Stimulated activated naive CD8-positive, alpha-beta T cell treated with anti-CD3 and anti-CD28 coated beads, Interleukin-15, amount 100 ng/mL, for 72 hours (primary cell): Measurements from ENCODE around the gene TPPP3.
A peak's percentile ranks its signal among the peaks of the same experiment; 100 is the strongest.

Experiments
- ATAC-seq: fragments of 150-1000 bp; cut with Tn5 transposase; 2 replicates; pipeline ENCODE4 v1.10.0; 2021; ENCODE audit warnings: mild to moderate bottlenecking, moderate library complexity
- DNase-seq, 2 donors: peaks; one replicate each; pipeline ENCODE4 v3.0.0; 2021 to 2022
- H3K27ac Mint-ChIP-seq, 2 donors: one replicate each; pipeline ENCODE4 v1.8.0; 2022; ENCODE audit warnings: mild to moderate bottlenecking in 2 of 2, mixed read lengths in 2 of 2, moderate library complexity in 2 of 2
- H3K27me3 Mint-ChIP-seq: one replicate; pipeline ENCODE4 v1.8.0; 2022; ENCODE audit warnings: mixed read lengths
- H3K4me1 Mint-ChIP-seq: one replicate; pipeline ENCODE4 v1.8.0; 2022; ENCODE audit warnings: mild to moderate bottlenecking, mixed read lengths
- H3K4me3 Mint-ChIP-seq, 2 donors: one replicate each; pipeline ENCODE4 v1.8.0; 2022; ENCODE audit warnings: mild to moderate bottlenecking in 2 of 2, mixed read lengths in 2 of 2, moderate library complexity in 1 of 2
- H3K9me3 Mint-ChIP-seq, 2 donors: one replicate each; pipeline ENCODE4 v1.8.0; 2022; ENCODE audit warnings: mixed read lengths in 2 of 2

TPPP3 gene

GRCh38 chr16:67393111-67393787 lies at the start of gene TPPP3:
Gene TPPP3, minus strand, starts transcription at chr16:67393498. Its CDS starts 2,387 bp downstream, at chr16:67391111.
- ATAC-seq (peak; percentile 60), DNase-seq (peak in 1 of 2 donors; percentile 44)
- peak within 1 kb of the TSS; percentile 79 for H3K4me3 Mint-ChIP-seq
- peaks cover 22% of the 10 kb centered on the region for H3K4me1 Mint-ChIP-seq
- peak within 1 kb of the TSS; percentile 27 to 48 for H3K27ac Mint-ChIP-seq
- peaks cover 62% of the 10 kb centered on the region for H3K27me3 Mint-ChIP-seq
- H3K9me3 Mint-ChIP-seq = no peaks in the 10 kb centered on the region

GRCh38 chr16:67442581-67443255 lies 49.4 kb upstream of the TPPP3 start:
- H3K9me3 Mint-ChIP-seq = no peaks in the 10 kb centered on the region
- DNase-seq (no peak), ATAC-seq (no peak)
- peak overlapping the region in 1 of 2 donors; percentile 12 for H3K27ac Mint-ChIP-seq
- H3K27me3 Mint-ChIP-seq = no peaks in the 10 kb centered on the region
- H3K4me3 Mint-ChIP-seq = no peak overlapping the region
- peaks cover 20% of the 10 kb centered on the region for H3K4me1 Mint-ChIP-seq

GRCh38 chr16:67441907-67442306 lies 48.6 kb upstream of the TPPP3 start:
- no peak overlapping the region for H3K4me3 Mint-ChIP-seq
- H3K4me1 Mint-ChIP-seq = peaks cover 24% of the 10 kb centered on the region
- no peaks in the 10 kb centered on the region for H3K9me3 Mint-ChIP-seq
- ATAC-seq = no peak
- H3K27ac Mint-ChIP-seq = peak overlapping the region in 1 of 2 donors; percentile 88
- DNase-seq = no peak
- H3K27me3 Mint-ChIP-seq = no peaks in the 10 kb centered on the region

DNA sequence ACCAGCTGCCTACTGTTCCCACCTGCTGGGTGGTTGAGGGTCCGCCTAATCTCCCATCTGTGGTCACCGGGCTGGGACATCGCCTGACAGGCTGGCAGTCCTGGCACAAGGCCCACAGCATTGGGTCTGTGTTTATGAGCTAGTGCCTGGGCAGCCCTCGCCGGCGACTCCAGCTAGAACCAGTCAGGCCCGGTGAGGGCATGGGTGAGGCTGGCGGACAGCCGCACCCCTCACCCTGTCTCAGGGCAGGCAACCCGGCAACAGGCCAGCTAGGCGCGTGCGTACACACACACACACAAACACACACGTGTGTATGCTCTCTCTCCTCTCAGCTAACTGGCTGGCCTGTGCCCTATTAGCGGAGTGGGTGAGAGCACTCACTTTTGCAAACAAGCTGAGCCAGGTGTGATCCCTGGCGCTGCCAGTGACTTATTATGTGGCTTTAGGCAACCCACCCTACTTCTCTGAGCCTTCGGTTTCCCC lies 48.0 kb upstream of the TPPP3 start:
- H3K27ac Mint-ChIP-seq = no peak overlapping the region
- H3K27me3 Mint-ChIP-seq = no peaks in the 10 kb centered on the region
- peaks cover 20% of the 10 kb centered on the region for H3K4me1 Mint-ChIP-seq
- no peak overlapping the region for H3K4me3 Mint-ChIP-seq
- ATAC-seq (no peak), DNase-seq (no peak)
- H3K9me3 Mint-ChIP-seq = no peaks in the 10 kb centered on the region

DNA sequence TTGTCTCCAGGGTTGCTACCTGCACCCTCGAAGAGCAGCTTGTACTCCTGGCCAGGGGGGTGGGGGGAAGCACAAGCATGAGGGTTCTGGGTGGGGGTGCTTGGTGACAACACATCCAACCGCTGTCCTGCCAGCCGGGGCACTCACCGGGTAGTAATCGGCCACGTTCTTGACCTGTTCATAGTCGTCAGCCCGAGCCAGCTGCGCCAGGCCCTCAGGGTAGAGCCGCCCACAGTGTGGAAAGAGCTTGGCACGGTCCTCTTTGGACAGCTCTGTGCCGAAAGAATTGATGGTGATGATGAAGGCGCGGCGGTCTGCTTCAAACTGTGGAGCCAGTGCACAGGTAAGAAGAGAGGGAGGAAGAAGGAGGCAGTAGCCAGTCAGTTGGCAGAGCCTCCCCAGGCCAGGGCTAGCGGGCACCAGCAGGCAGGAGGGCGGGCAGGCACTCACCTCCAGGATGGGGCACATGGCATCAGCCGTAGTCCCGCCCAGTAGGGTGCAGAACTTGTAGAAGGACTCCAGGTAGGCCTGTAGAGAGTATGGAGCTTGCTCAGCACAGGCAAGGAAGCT lies 45.6 kb upstream of the TPPP3 start:
- Mint-ChIP-seq H3K4me3 (no peak overlapping the region), H3K27ac (peak overlapping the region in 1 of 2 donors; percentile 80), H3K9me3 (no peaks in the 10 kb centered on the region), H3K27me3 (no peaks in the 10 kb centered on the region), H3K4me1 (peaks cover 18% of the 10 kb centered on the region)
- no peak for ATAC-seq
- no peak for DNase-seq

DNA sequence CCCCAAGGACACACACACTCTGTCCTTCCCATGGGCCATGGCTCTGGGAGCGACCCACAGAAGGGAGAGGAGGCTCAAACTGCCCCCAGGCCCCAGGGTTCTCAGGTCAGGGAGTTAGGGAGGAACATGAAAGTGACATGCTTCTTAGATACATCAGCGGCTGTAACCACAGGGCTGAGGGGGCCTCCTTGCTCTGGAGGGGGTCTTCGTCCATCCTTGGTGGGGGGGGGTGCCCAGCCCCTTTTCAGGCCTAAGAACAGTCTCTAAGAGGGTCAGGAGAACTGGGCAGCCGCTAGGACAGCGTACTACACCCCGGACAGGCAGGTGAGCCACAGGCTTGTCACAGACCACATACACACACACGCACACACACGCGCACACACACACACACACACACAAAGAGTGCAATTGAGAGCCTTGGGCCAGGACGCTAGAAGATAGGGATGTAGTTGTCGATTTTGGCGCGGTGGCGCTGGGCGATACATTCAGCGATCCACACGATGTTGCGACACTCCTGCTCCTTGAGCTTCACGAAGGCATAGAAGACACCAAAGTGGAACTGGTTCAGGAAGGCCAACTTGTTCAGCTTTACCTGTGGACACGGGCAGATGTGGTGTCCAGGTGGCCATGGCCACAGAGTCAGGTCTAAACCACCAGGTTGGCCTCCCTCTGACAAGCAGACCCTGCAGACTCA lies 44.9 kb upstream of the TPPP3 start:
- H3K9me3 Mint-ChIP-seq = no peaks in the 10 kb centered on the region
- DNase-seq (no peak), ATAC-seq (no peak)
- peaks cover 3% of the 10 kb centered on the region for H3K27me3 Mint-ChIP-seq
- H3K4me3 Mint-ChIP-seq = no peak overlapping the region
- H3K4me1 Mint-ChIP-seq = peaks cover 18% of the 10 kb centered on the region
- H3K27ac Mint-ChIP-seq = peak overlapping the region; percentile 72 to 80

DNA sequence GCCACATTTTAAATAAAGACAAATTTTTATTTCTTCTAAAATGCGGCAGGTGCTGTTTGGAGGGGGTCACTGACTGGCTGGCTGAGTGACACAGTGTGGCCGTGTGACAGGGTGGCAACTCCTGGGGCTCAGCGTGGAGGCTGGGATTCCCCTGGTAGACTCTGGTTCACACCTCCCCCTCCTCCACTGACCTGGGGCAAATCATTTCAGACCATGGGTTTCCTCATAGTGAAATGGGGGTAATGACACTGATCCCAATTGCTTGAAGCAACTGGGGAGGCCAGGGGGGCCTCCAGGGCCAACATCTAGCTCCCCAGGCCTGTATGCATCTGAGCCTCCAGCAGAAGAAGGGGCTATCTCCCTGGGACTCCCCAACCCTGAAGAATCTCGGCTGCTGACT lies 44.2 kb upstream of the TPPP3 start:
- peak overlapping the region in 1 of 2 donors; percentile 48 for H3K27ac Mint-ChIP-seq
- peak in 1 of 2 donors; percentile 44 for DNase-seq
- ATAC-seq = peak; percentile 79
- peaks cover 10% of the 10 kb centered on the region for H3K27me3 Mint-ChIP-seq
- H3K4me1 Mint-ChIP-seq = peaks cover 21% of the 10 kb centered on the region
- no peak overlapping the region for H3K4me3 Mint-ChIP-seq
- H3K9me3 Mint-ChIP-seq = no peaks in the 10 kb centered on the region

DNA sequence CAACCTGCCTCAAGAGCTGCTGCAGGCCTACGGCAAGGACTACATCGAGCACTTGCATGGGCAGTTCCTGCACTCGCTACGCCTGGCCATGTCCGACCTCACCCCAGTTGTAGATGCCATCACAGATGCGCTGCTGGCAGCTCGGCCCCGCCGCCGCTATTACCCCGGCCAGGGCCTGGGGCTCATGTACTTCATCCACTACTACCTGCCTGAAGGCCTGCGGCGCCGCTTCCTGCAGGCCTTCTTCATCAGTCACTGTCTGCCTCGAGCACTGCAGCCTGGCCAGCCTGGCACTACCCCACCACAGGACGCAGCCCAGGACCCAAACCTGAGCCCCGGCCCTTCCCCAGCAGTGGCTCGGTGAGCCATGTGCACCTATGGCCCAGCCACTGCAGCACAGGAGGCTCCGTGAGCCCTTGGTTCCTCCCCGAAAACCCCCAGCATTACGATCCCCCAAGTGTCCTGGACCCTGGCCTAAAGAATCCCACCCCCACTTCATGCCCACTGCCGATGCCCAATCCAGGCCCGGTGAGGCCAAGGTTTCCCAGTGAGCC lies 43.4 kb upstream of the TPPP3 start:
- no peak overlapping the region for H3K4me3 Mint-ChIP-seq
- ATAC-seq (no peak), DNase-seq (no peak)
- no peak overlapping the region for H3K27ac Mint-ChIP-seq
- H3K9me3 Mint-ChIP-seq = no peaks in the 10 kb centered on the region
- H3K27me3 Mint-ChIP-seq = peaks cover 18% of the 10 kb centered on the region
- H3K4me1 Mint-ChIP-seq = peaks cover 22% of the 10 kb centered on the region

- Mint-ChIP-seq H3K27ac (no peak overlapping the region), H3K9me3 (no peaks in the 10 kb centered on the region), H3K4me3 (no peak overlapping the region), H3K27me3 (peaks cover 24% of the 10 kb centered on the region), H3K4me1 (peaks cover 21% of the 10 kb centered on the region)
- ATAC-seq (no peak), DNase-seq (no peak)
Observed at GRCh38 chr16:67435758-67436164, 42.5 kb upstream of the TPPP3 start.

DNA sequence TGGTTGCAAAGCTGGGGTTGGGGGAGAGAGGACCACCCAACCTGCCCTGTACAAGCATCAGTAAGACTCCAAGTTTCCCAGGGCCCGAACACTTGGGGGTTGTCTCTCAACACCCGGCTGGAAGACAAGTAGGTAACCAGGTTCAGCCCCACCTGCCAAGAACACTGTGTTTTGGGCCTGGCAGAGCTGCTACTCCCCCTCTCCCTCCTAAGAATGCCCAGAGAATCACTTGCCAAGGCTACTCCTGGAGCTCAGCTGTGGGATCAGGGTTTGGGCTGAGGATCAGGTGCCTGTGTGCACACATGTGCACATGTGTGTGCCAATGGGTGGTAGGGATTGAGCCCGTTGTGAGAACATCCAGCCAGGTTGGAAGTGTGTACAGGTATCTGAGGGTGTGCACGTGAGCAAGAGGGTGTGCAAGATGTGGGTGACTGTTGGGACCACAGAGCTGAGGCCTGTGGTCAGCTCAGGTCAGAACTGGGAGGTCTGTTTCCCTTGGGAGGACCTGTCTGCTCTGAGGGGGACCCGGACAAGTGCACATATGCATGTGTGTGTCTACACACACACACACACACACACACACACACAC lies 39.9 kb upstream of the TPPP3 start:
- no peak overlapping the region for H3K4me3 Mint-ChIP-seq
- ATAC-seq (no peak), DNase-seq (no peak)
- peaks cover 49% of the 10 kb centered on the region for H3K27me3 Mint-ChIP-seq
- H3K27ac Mint-ChIP-seq = no peak overlapping the region
- H3K4me1 Mint-ChIP-seq = peaks cover 40% of the 10 kb centered on the region
- H3K9me3 Mint-ChIP-seq = no peaks in the 10 kb centered on the region

- Mint-ChIP-seq H3K27ac (no peak overlapping the region), H3K4me1 (peaks cover 35% of the 10 kb centered on the region), H3K9me3 (no peaks in the 10 kb centered on the region), H3K27me3 (peaks cover 56% of the 10 kb centered on the region), H3K4me3 (no peak overlapping the region)
- no peak for ATAC-seq
- no peak for DNase-seq
Observed at GRCh38 chr16:67432506-67432890, 39.2 kb upstream of the TPPP3 start.

- Mint-ChIP-seq H3K27me3 (peaks cover 61% of the 10 kb centered on the region), H3K4me1 (peaks cover 33% of the 10 kb centered on the region), H3K27ac (no peak overlapping the region), H3K4me3 (peak overlapping the region; percentile 64 to 70), H3K9me3 (no peaks in the 10 kb centered on the region)
- no peak for ATAC-seq
- no peak for DNase-seq
Observed at GRCh38 chr16:67431775-67432505, 38.6 kb upstream of the TPPP3 start.

DNA sequence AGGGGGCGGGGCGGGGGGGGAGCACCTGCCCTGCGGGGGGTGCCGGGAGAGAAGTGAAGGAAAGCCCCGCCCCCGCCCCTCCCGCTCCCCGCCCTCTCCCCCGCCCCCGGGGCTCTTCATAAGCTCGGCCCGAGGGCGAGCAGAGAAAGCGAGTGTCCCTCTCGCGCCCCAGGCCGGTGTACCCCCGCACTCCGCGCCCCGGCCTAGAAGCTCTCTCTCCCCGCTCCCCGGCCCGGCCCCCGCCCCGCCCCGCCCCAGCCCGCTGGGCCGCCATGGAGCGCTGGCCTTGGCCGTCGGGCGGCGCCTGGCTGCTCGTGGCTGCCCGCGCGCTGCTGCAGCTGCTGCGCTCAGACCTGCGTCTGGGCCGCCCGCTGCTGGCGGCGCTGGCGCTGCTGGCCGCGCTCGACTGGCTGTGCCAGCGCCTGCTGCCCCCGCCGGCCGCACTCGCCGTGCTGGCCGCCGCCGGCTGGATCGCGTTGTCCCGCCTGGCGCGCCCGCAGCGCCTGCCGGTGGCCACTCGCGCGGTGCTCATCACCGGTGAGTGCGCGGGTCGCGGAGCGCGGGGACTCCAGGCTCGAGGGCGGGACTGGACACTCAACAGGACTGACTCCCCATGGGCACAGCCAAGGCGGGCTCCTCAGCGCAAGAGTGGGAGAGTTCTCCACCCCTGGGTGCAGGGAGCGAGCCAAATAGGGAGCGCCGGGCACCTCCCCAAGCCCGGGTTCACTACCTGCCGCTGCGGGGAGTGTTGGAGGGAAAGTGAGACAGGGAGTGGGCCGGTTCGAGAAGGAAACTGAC lies 37.9 kb upstream of the TPPP3 start, which contains the start of gene HSD11B2:
Gene HSD11B2, plus strand, starts transcription at position 145 of the 798 bp plus-strand sequence. Its CDS starts 128 bp downstream, at position 273.
- Mint-ChIP-seq H3K27me3 (peaks cover 67% of the 10 kb centered on the region), H3K9me3 (no peaks in the 10 kb centered on the region), H3K27ac (peak within 1 kb of the TSS; percentile 55 to 88), H3K4me1 (peaks cover 33% of the 10 kb centered on the region), H3K4me3 (peak within 1 kb of the TSS; percentile 82 to 88)
- DNase-seq = peak; percentile 23 to 47
- ATAC-seq = peak; percentile 55
